ENCODE data around the gene TMEM255A.

TMEM255A gene

DNA sequence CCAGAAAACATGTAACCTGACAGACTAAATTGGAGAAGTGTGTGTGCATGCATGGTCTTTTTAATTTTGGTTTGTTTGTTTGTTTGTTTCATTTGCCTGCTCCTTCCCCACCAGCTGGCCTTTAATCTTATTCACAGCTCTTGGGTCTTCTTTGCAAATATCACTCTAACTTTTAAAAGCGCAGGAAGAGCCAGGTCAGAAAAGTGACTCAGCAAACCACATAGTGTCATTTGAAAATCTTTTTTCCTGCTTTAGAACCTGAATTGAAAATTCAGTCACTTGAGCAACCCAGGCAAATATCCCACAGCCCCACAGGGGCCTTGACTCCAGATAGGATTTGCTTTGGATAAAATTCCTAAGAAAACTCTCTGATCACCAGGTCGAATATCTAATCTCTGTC is 4.6 kb downstream of the TMEM255A start:
- DNase-seq: peak; percentile 35

DNA sequence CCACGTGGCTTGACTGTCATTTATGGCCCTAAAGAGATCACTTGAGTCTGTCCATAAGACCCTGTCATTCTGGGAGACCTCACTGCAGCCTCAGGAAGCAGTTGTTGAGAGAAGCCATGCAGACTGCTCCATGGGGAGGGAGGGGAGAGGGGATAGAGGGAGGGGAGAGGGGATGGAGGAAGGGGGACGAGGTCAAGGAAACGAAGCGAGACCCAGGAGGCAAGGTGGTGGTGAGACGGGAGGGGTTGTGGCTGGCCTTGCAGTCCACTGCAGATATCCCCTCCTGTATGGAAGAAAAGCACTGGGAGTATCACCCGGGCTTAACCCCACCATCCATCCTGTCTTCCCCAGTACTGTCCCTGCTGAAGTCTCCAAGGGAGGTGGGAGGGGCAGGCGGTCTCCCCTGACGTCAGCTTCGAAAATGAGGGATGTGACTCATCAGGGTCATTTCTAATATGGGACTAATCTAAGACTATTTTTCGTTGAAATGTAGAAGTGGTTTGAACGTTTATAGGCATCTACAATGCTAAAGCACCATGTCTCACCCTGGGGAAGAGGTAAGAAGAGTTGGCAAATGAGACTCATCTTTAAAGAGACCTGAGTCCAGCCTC is 5.6 kb downstream of the TMEM255A start:
- DNase-seq: no peak

DNA sequence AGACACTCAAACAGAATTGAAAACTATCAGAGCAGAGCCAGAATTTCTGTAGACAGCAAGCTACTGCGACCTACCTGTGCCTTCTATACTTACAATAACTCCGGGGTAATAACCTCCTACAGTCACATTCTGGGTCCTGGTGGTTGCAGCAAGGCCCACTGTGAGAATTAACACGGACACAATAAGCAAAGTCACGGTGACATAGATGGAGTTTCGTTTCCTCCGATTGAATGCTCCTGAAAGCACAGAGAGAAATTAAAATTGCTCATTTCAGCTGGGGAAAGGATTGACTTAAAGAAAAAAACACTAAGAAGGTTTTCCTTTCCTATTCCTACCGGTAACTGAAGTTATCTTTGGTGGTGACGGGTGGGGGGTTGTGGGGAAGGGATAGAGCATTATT is 7.0 kb downstream of the TMEM255A start:
- DNase-seq: no peak

DNA sequence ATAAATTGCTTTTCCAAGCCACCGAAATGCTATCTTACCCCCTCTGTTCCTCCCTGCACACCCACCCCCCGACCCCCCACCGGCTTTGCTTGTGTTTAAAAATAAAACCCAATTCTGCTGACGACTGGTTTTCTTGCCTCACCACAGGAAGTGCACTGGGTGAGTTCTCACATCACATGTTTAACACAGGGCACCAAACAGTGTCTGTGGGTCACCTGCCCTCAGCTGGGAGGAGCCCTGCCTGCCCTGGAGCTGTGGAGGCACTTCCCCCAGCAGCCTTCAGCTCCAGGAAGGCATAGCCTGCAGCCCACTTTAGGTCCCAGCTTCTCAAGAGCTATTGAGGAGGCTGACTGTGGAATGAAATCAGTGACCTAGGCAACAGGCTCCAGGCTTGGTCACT is 8.8 kb downstream of the TMEM255A start:
- peak; percentile 63 for DNase-seq

GRCh38 chrX:120301960-120302359 is 9.3 kb downstream of the TMEM255A start:
- DNase-seq: no peak

- DNase-seq: no peak
Observed at GRCh38 chrX:120301497-120301896, 9.8 kb downstream of the TMEM255A start.

GRCh38 chrX:120299928-120300327 is 11.3 kb downstream of the TMEM255A start:
- DNase-seq: no peak

GRCh38 chrX:120297923-120298322 is 13.3 kb downstream of the TMEM255A start:
- no peak for DNase-seq

DNA sequence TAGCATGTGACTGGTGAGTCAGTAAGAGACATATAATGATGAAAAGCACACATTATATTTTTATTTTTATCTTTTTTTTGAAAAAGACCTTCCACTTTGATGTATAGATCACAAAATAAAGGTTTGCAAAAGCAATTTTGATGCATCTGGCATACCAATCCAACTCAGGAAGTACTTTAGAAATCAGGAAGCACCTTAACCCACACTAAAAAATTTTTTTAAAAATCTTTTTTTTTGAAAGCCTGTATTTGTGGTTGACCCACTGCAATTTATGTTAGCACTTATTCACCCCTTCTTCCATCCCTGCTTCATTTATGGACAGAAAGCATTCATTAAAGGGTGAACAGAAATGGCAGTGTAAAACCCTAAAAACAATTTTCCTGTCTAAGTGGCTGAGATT is 16.6 kb downstream of the TMEM255A start:
- DNase-seq: no peak

- DNase-seq: no peak
Observed at GRCh38 chrX:120293015-120293414, 18.2 kb downstream of the TMEM255A start.

- DNase-seq: no peak
Observed at GRCh38 chrX:120291211-120291610, 20.1 kb downstream of the TMEM255A start.

DNA sequence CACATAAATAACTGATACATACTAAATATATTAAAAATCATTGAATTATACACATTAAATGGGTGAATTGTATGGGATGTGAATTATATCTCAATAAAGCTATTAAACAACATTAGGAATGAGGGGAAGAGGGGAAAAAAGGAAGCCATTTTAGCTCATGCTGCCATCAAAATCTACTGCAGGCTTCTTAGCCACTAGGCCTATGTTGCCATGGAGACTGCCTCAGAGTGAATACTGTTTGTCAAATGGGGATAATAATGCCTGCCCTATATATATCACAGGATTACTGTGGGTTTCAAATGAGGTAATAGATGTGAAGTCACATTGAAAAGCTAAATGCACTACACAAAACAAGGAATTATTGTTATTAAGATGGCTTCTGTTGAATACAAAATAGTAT is 21.2 kb downstream of the TMEM255A start:
- DNase-seq: no peak

GRCh38 chrX:120287513-120288112 is 23.6 kb downstream of the TMEM255A start:
- no peak for DNase-seq

- DNase-seq: no peak
Observed at GRCh38 chrX:120286733-120287512, 24.3 kb downstream of the TMEM255A start.

GRCh38 chrX:120282697-120283096 is 28.6 kb downstream of the TMEM255A start:
- DNase-seq: no peak

GRCh38 chrX:120281761-120282160 is 29.5 kb downstream of the TMEM255A start:
- DNase-seq: no peak

- DNase-seq: no peak
Observed at GRCh38 chrX:120281021-120281624, 30.1 kb downstream of the TMEM255A start.

- DNase-seq: no peak
Observed at GRCh38 chrX:120274958-120275357, 36.3 kb downstream of the TMEM255A start.

DNA sequence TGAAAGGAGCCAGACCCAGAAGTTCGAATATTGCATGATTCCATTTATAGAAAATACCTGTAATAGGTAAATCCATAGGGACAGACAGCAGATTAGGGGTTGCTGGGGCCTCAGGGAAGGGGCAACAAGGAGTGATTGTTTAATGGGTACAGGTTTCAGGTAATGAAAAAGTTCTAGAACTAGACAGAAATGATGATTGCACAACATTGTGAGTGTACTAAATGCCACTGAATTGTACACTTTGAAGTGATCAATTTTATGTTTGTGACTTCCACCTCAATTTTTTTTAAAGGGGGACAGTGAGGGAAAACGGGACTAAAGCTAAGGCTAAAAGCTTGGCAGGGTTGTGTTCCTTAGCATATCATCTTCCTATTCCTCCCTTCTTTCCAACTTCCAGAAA is 37.1 kb downstream of the TMEM255A start:
- DNase-seq: no peak

DNA sequence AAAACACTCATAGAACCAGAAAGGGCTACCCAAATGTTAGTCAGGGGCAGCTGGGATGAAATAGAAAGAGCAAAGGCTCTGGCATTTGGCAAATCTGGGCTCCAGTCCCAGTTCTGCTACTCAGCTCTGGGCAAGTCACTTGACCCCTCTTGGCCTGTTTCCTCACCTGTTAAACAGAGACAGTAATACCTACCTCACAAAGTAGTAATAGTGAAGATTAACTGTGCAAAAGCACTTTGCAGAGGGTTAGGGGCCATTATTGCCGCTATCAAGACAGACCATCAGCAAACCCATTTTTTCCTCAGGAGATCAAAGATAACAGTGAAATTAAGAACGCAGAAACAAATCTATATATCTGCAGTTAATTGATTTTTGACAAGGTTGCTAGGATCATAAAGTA is 40.0 kb downstream of the TMEM255A start:
- no peak for DNase-seq

DNA sequence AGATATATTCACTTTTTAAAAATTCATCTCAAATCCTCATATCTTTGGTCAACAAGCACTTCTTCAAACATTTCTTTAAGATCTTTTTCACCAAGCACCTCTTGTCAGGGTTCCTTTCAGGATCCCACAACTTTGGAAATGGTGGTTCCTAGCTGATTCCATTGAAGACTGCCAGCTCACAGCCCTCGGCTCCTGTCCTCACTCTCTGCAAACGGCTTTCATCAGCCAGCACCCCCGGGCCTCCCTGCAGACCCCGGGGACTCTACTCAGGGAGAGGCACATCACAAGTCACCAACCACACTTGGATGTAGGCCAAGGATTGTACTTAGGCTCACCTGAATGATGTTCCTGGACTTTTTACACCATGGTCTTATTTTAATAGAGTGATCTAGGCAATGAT is 40.7 kb downstream of the TMEM255A start:
- DNase-seq: no peak

- no peak for DNase-seq
Observed at GRCh38 chrX:120269373-120270035, 41.8 kb downstream of the TMEM255A start.

- DNase-seq: no peak
Observed at GRCh38 chrX:120264341-120264740, 46.9 kb downstream of the TMEM255A start.
